Stimulated activated naive CD8-positive, alpha-beta T cell treated with anti-CD3 and anti-CD28 coated beads, Interleukin-15, amount 100 ng/mL, for 72 hours (primary cell): Measurements from ENCODE around the gene DGKH.

Source experiments
- ATAC-seq: fragments of 150-1000 bp; cut with Tn5 transposase; 2 replicates; pipeline ENCODE4 v1.10.0; 2021; ENCODE audit warnings: mild to moderate bottlenecking, moderate library complexity
- DNase-seq, 2 donors: peaks; one replicate each; pipeline ENCODE4 v3.0.0; 2021 to 2022
- H3K27ac Mint-ChIP-seq, 2 donors: one replicate each; pipeline ENCODE4 v1.8.0; 2022; ENCODE audit warnings: mild to moderate bottlenecking in 2 of 2, mixed read lengths in 2 of 2, moderate library complexity in 2 of 2
- H3K27me3 Mint-ChIP-seq: one replicate; pipeline ENCODE4 v1.8.0; 2022; ENCODE audit warnings: mixed read lengths
- H3K4me1 Mint-ChIP-seq: one replicate; pipeline ENCODE4 v1.8.0; 2022; ENCODE audit warnings: mild to moderate bottlenecking, mixed read lengths
- H3K4me3 Mint-ChIP-seq, 2 donors: one replicate each; pipeline ENCODE4 v1.8.0; 2022; ENCODE audit warnings: mild to moderate bottlenecking in 2 of 2, mixed read lengths in 2 of 2, moderate library complexity in 1 of 2
- H3K9me3 Mint-ChIP-seq, 2 donors: one replicate each; pipeline ENCODE4 v1.8.0; 2022; ENCODE audit warnings: mixed read lengths in 2 of 2

The DGKH gene

GRCh38 chr13:42233726-42234125, 185.3 kb downstream of the DGKH start:
- no peak for ATAC-seq
- H3K4me1 Mint-ChIP-seq: no peaks in the 10 kb centered on the region
- H3K4me3 Mint-ChIP-seq: no peak overlapping the region
- no peaks in the 10 kb centered on the region for H3K9me3 Mint-ChIP-seq
- no peaks in the 10 kb centered on the region for H3K27me3 Mint-ChIP-seq
- no peak overlapping the region for H3K27ac Mint-ChIP-seq
- no peak for DNase-seq

DNA sequence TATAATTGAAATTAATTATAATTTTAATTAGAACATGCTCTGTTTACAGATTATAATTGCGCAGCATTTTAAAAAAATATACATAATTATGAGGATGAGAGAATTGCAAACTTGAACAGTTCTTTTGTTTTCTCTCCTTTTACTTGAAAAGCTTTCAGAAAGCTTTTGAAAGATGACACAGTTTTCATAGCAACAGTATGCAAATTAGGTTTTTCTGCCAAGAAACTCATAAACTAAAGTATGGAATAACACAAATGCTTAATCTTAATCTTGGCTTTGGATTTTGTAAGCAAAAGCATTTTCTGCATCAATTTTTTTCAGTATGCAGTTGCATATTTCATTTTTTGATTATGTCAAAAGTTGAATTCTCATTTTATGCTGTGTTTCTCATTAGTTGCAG, 190.7 kb downstream of the DGKH start:
- DNase-seq: no peak
- H3K4me1 Mint-ChIP-seq: no peaks in the 10 kb centered on the region
- no peaks in the 10 kb centered on the region for H3K27me3 Mint-ChIP-seq
- no peak for ATAC-seq
- H3K4me3 Mint-ChIP-seq: no peak overlapping the region
- no peaks in the 10 kb centered on the region for H3K9me3 Mint-ChIP-seq
- no peak overlapping the region for H3K27ac Mint-ChIP-seq

- Mint-ChIP-seq H3K4me3 (no peak overlapping the region), H3K4me1 (no peaks in the 10 kb centered on the region), H3K27ac (no peak overlapping the region), H3K27me3 (no peaks in the 10 kb centered on the region), H3K9me3 (no peaks in the 10 kb centered on the region)
- ATAC-seq (no peak), DNase-seq (no peak)
Measured at GRCh38 chr13:42239644-42240043, 191.2 kb downstream of the DGKH start.

- H3K4me3 Mint-ChIP-seq: no peak overlapping the region
- H3K27me3 Mint-ChIP-seq: no peaks in the 10 kb centered on the region
- H3K27ac Mint-ChIP-seq: no peak overlapping the region
- H3K9me3 Mint-ChIP-seq: no peaks in the 10 kb centered on the region
- ATAC-seq (no peak), DNase-seq (no peak)
- no peaks in the 10 kb centered on the region for H3K4me1 Mint-ChIP-seq
Measured at GRCh38 chr13:42246541-42246940, 198.1 kb downstream of the DGKH start.

DNA sequence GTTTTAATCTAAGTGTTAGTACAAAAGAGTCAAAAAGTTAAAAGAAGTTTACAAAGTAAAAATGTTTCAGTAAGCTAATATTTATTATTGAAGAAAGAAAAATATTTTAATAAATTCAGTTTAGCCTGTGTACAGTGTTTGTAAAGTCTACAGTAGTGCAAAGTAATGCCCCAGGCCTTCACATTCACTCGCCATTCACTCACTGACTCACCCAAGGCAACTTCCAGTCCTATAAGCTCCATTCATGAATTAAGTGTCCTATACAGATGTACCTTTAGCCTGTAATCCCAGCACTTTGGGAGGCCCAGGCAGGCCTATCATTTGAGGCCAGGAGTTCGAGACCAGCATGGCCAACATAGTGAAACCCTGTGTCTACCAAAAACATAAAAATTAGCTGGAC, 199.4 kb downstream of the DGKH start:
- no peaks in the 10 kb centered on the region for H3K27me3 Mint-ChIP-seq
- no peak overlapping the region for H3K27ac Mint-ChIP-seq
- H3K4me3 Mint-ChIP-seq: no peak overlapping the region
- no peaks in the 10 kb centered on the region for H3K9me3 Mint-ChIP-seq
- DNase-seq (no peak), ATAC-seq (no peak)
- no peaks in the 10 kb centered on the region for H3K4me1 Mint-ChIP-seq

DNA sequence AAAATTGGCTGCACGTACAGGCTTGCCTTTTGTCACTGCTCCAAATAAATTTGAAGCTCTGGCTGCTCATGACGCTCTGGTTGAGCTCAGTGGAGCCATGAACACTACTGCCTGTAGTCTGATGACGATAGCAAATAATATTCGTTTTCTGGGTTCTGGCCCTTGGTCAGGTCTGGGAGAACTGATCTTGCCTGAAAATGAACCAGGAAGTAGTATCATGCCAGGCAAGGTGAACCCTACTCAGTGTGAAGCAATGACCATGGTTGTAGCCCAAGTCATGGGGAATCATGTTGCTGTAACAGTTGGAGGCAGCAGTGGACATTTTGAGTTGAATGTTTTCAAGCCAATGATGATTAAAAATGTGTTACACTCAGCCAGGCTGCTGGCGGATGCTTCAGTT, 207.4 kb downstream of the DGKH start:
- peaks cover 10% of the 10 kb centered on the region for H3K4me1 Mint-ChIP-seq
- H3K4me3 Mint-ChIP-seq: no peak overlapping the region
- H3K9me3 Mint-ChIP-seq: peaks cover 0 to 14% of the 10 kb centered on the region in 2 donors
- no peak for DNase-seq
- no peak overlapping the region for H3K27ac Mint-ChIP-seq
- no peak for ATAC-seq
- H3K27me3 Mint-ChIP-seq: no peaks in the 10 kb centered on the region

DNA sequence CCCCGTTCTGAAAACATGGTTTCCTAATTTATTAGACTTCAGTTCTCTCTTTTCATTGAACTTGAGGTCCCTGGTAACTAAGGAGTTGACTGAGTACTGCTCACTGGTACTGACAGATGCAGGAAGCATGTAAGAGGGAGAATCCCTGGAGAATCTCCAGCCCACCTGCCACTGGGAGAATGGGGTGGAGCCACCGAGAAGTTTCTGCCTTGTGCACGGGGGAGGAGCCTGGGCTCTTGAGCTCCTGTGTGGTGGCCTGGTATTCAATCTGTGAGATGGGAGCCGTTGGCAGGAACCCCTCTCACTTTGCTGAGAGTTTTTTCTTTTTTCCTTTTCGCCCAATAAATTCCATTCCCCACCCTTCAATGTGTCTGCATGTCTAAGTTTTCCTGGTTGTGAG, 210.3 kb downstream of the DGKH start:
- H3K4me1 Mint-ChIP-seq: peaks cover 10% of the 10 kb centered on the region
- no peak overlapping the region for H3K27ac Mint-ChIP-seq
- no peak for DNase-seq
- ATAC-seq: no peak
- H3K9me3 Mint-ChIP-seq: peaks cover 0 to 14% of the 10 kb centered on the region in 2 donors
- H3K4me3 Mint-ChIP-seq: no peak overlapping the region
- H3K27me3 Mint-ChIP-seq: no peaks in the 10 kb centered on the region

DNA sequence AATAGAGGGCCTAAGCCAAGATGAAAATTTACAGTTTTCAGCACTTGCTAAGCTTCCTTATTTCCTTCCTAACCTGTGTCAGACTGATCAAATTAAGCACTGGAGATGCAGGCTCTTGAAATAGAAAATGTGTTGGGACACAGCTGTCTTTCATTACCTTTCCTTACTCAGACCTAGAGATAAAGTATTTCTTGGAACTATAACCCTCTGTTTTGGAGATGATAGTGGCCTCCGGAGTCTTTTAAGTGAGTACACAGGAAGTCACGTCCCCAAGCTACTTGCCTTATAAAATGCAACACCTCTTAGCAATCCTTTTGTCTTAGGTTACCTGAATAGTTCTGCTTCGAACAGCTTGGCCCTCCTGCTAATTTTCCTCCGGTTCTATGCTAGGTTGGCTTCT, 211.1 kb downstream of the DGKH start:
- no peak for ATAC-seq
- Mint-ChIP-seq H3K27ac (peak overlapping the region; percentile 57 to 60), H3K4me3 (peak overlapping the region in 1 of 2 donors; percentile 18), H3K9me3 (peaks cover 0 to 14% of the 10 kb centered on the region in 2 donors), H3K27me3 (no peaks in the 10 kb centered on the region), H3K4me1 (peaks cover 10% of the 10 kb centered on the region)
- no peak for DNase-seq

GRCh38 chr13:42260903-42261654, 212.6 kb downstream of the DGKH start:
- no peak overlapping the region for H3K4me3 Mint-ChIP-seq
- no peak for DNase-seq

GRCh38 chr13:42266473-42266872, 218.0 kb downstream of the DGKH start:
- Mint-ChIP-seq H3K9me3 (peaks cover 8 to 9% of the 10 kb centered on the region in 2 donors), H3K4me1 (peaks cover 16% of the 10 kb centered on the region), H3K27ac (no peak overlapping the region), H3K27me3 (no peaks in the 10 kb centered on the region), H3K4me3 (no peak overlapping the region)
- DNase-seq (no peak), ATAC-seq (no peak)

More at GRCh38 chr13:42260903-42261654, 212.6 kb downstream of the DGKH start:
- Mint-ChIP-seq H3K9me3 (peaks cover 0 to 14% of the 10 kb centered on the region in 2 donors), H3K4me1 (peaks cover 10% of the 10 kb centered on the region), H3K27me3 (no peaks in the 10 kb centered on the region), H3K27ac (no peak overlapping the region)
- no peak for ATAC-seq

DNA sequence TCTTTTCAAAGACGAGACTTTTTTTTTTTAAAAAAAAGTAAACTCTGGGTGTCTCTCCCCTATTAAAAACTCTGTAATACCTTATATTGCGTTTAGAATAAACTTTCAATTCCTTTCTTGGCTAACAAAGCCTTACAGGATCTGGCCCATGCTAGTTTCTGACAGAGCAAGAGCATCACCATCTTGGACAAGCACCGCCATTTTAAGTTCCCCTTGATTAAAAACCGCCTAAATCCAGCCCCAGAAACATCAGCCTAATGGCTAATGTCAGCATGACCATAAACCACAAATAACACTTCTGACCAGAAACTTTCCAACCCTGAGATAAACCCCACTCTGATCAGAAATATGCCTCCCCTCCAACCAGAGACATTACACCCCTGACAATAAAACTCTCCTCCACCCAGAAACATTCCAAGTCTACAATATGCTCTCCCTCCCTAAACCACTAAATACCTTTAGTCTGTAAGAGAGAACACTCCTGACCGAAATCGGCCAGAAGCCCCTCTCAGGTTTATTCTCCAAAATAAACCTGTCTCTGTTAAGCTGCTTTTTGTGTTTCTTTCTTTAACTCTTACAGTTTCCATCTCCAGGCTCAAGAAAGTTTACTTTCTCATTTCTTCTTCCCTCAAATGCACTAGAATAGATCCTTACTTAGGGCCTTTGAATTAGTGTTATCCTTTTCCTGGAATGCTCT, 221.9 kb downstream of the DGKH start:
- DNase-seq (no peak), ATAC-seq (no peak)
- peaks cover 42% of the 10 kb centered on the region for H3K4me1 Mint-ChIP-seq
- peak overlapping the region in 1 of 2 donors; percentile 98 for H3K27ac Mint-ChIP-seq
- peaks cover 8 to 9% of the 10 kb centered on the region in 2 donors for H3K9me3 Mint-ChIP-seq
- H3K27me3 Mint-ChIP-seq: no peaks in the 10 kb centered on the region
- H3K4me3 Mint-ChIP-seq: peak overlapping the region; percentile 96

GRCh38 chr13:42270857-42271215, 222.4 kb downstream of the DGKH start:
- peaks cover 47% of the 10 kb centered on the region for H3K4me1 Mint-ChIP-seq
- DNase-seq (no peak), ATAC-seq (no peak)
- peaks cover 8 to 9% of the 10 kb centered on the region in 2 donors for H3K9me3 Mint-ChIP-seq
- peak overlapping the region; percentile 96 for H3K4me3 Mint-ChIP-seq
- no peaks in the 10 kb centered on the region for H3K27me3 Mint-ChIP-seq
- peak overlapping the region; percentile 98 for H3K27ac Mint-ChIP-seq

DNA sequence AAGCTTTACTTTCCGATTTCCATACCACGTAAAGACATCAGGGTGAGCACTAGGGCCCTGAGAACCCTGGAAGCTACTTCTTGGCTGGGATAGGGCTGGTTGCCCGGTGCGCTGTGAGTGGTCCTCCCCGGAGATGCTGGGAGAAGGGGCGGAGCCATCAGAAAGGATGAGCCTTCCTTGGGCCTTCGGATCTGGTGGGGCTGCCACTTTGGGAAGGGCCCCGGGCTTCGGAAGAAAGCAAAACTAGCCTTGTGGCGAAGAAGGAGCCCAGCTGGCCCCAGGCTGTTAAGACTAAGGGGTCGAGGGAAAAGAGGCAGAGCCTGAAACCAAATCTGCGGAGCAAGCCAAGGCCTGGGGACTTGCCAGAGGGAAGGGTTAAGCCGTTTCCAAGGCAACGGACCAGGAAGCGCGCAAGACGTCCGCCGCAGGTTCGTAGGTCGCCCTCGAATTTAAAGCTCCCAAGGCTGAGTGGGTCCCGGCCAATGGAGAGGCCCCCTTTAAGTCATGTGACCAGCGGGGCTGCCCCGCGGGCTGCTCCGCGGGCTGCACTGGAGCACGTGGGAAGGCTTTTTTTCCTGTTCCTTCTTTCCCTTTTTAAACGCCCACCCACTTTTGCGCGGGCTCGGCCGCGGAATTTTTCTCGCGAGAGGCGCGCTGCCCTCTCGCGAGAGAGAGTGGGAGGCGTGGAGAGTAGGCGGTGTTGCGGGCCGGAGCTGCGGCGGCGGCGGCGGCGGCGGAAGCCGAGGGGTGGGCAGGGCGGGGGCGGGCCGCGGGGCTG, 223.1 kb downstream of the DGKH start:
- Mint-ChIP-seq H3K27ac (peak overlapping the region; percentile 98), H3K4me3 (peak overlapping the region; percentile 96), H3K9me3 (peaks cover 8 to 9% of the 10 kb centered on the region in 2 donors), H3K27me3 (no peaks in the 10 kb centered on the region), H3K4me1 (peaks cover 54% of the 10 kb centered on the region)
- DNase-seq: peak; percentile 92 to 98
- peak; percentile 94 for ATAC-seq

GRCh38 chr13:42272115-42272803, 223.8 kb downstream of the DGKH start, which contains the start of gene AKAP11:
Gene AKAP11, plus strand, starts transcription at chr13:42272152. Its CDS starts 14,197 bp downstream, at chr13:42286349.
- DNase-seq: peak; percentile 64 to 65
- H3K4me1 Mint-ChIP-seq: peaks cover 58% of the 10 kb centered on the region

DNA sequence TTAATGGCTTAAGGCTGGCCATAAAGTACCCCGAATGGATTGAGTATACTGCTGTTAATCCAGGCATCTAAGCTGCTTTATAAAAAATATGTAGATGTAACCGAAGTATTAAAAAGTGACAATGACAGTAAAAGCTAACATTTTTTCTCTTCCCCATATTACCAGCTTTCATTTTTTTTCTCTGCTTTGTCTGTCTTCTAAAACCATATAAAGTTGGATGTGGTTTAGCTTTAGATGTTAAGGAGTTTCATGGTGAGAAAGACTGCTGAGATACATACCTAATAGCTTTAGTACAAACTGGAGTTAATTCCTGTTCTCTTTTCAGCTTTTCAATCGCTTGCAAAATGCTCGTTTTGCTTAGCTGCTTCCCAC, 224.3 kb downstream of the DGKH start:
- H3K4me3 Mint-ChIP-seq: peak overlapping the region; percentile 96
- H3K4me1 Mint-ChIP-seq: peaks cover 63% of the 10 kb centered on the region
- peak overlapping the region; percentile 98 for H3K27ac Mint-ChIP-seq
- peaks cover 8 to 9% of the 10 kb centered on the region in 2 donors for H3K9me3 Mint-ChIP-seq
- no peak for ATAC-seq
- DNase-seq: no peak
- no peaks in the 10 kb centered on the region for H3K27me3 Mint-ChIP-seq

More at GRCh38 chr13:42272115-42272803, 223.8 kb downstream of the DGKH start, which contains the start of gene AKAP11:
- peak; percentile 52 for ATAC-seq
- Mint-ChIP-seq H3K27me3 (no peaks in the 10 kb centered on the region), H3K9me3 (peaks cover 8 to 9% of the 10 kb centered on the region in 2 donors), H3K27ac (peak within 1 kb of the TSS; percentile 98), H3K4me3 (peak within 1 kb of the TSS; percentile 96)
